ENCODE measurements around the gene PDRG1.
"Not testable (repeated sequence)": the region's sequence is repeated elsewhere in the genome, so short reads cannot be mapped to it uniquely, and the experiment has no call there.

The PDRG1 gene

GRCh38 chr20:31966991-31967655, 15.3 kb upstream of the PDRG1 start:
- no peak for DNase-seq (ENCODE audit: low spot score)

- DNase-seq (ENCODE audit: low spot score) = no peak
These were observed 12.0 kb upstream of the PDRG1 start for GRCh38 chr20:31963889-31964288.

GRCh38 chr20:31962761-31963160, 10.9 kb upstream of the PDRG1 start:
- no peak for DNase-seq (ENCODE audit: low spot score)

GRCh38 chr20:31956556-31957526, 5.0 kb upstream of the PDRG1 start:
- no peak for DNase-seq (ENCODE audit: low spot score)

GRCh38 chr20:31954500-31954899, 2.7 kb upstream of the PDRG1 start:
- DNase-seq (ENCODE audit: low spot score) = no peak

GRCh38 chr20:31953556-31954148, 1.8 kb upstream of the PDRG1 start:
- DNase-seq (ENCODE audit: low spot score) = no peak

- DNase-seq (ENCODE audit: low spot score) = no peak
These were observed 680 bp downstream of the PDRG1 start for GRCh38 chr20:31951203-31951529.

- no peak for DNase-seq (ENCODE audit: low spot score)
These were observed 1.8 kb downstream of the PDRG1 start for GRCh38 chr20:31949877-31950646.

GRCh38 chr20:31948008-31948407, 3.8 kb downstream of the PDRG1 start:
- no peak for DNase-seq (ENCODE audit: low spot score)

GRCh38 chr20:31945785-31946184, 6.1 kb downstream of the PDRG1 start:
- DNase-seq (ENCODE audit: low spot score) = peak; percentile 25

- no peak for DNase-seq (ENCODE audit: low spot score)
These were observed 6.5 kb downstream of the PDRG1 start for GRCh38 chr20:31945319-31945718.

- peak; percentile 61 for DNase-seq (ENCODE audit: low spot score)
These were observed 8.8 kb downstream of the PDRG1 start for GRCh38 chr20:31943052-31943471.

- DNase-seq (ENCODE audit: low spot score) = no peak
These were observed 12.2 kb downstream of the PDRG1 start for GRCh38 chr20:31939661-31940060.

- no peak for DNase-seq (ENCODE audit: low spot score)
These were observed 14.0 kb downstream of the PDRG1 start for GRCh38 chr20:31937820-31938219.

GRCh38 chr20:31936420-31936819, 15.4 kb downstream of the PDRG1 start:
- DNase-seq (ENCODE audit: low spot score) = no peak

- no peak for DNase-seq (ENCODE audit: low spot score)
These were observed 16.7 kb downstream of the PDRG1 start for GRCh38 chr20:31934968-31935764.

GRCh38 chr20:31934491-31934890, 17.4 kb downstream of the PDRG1 start:
- DNase-seq (ENCODE audit: low spot score) = no peak

- no peak for DNase-seq (ENCODE audit: low spot score)
These were observed 18.1 kb downstream of the PDRG1 start for GRCh38 chr20:31933698-31934097.

- DNase-seq (ENCODE audit: low spot score) = no peak
These were observed 21.1 kb downstream of the PDRG1 start for GRCh38 chr20:31930779-31931178.

GRCh38 chr20:31929631-31930030, 22.2 kb downstream of the PDRG1 start:
- DNase-seq (ENCODE audit: low spot score) = not testable (repeated sequence)

- no peak for DNase-seq (ENCODE audit: low spot score)
These were observed 24.2 kb downstream of the PDRG1 start for GRCh38 chr20:31927627-31928159.

Measured in pons (tissue), 1 donor.